ENCODE results near the gene SP110. TPM values are rescaled to one million over a fixed set of nuclear protein-coding genes. Genes with fewer than 3 reads are reported as not detected.

The SP110 gene
- total RNA-seq, 6 experiments from 2014 or later: 11.3 to 17.3 (median 14.1) TPM

GRCh38 chr2:230134496-230135129 is 85.2 kb downstream of the SP110 start:
- Mint-ChIP-seq H3K36me3 (ENCODE audit: low read depth) (no peaks in the 10 kb centered on the region), H3K27me3 (ENCODE audit: insufficient read depth) (peaks cover 2% of the 10 kb centered on the region; the same call in 1 of the 2 replicates), H3K4me3 (no peak overlapping the region), H3K4me1 (ENCODE audit: low read depth) (peaks cover 37% of the 10 kb centered on the region), H3K27ac (no peak overlapping the region), H3K9me3 (peaks cover 4% of the 10 kb centered on the region; the same call in 1 of the 2 replicates)
- DNase-seq: peak; percentile 79
- no peak for TF ChIP-seq CTCF (IDR thresholded peaks at IDR 0.05)

- Mint-ChIP-seq H3K27me3 (ENCODE audit: insufficient read depth) (peaks cover 4% of the 10 kb centered on the region; the same call in 1 of the 2 replicates), H3K4me1 (ENCODE audit: low read depth) (peaks cover 30% of the 10 kb centered on the region), H3K27ac (peak overlapping the region; percentile 97), H3K36me3 (ENCODE audit: low read depth) (no peaks in the 10 kb centered on the region), H3K9me3 (peaks cover 4% of the 10 kb centered on the region; the same call in 1 of the 2 replicates), H3K4me3 (peak overlapping the region; percentile 76)
- TF ChIP-seq CTCF (IDR thresholded peaks at IDR 0.05): no peak
- DNase-seq: no peak
These were observed 88.4 kb downstream of the SP110 start for GRCh38 chr2:230131366-230131765.

GRCh38 chr2:230130668-230131364 is 89.0 kb downstream of the SP110 start:
- peaks cover 4% of the 10 kb centered on the region; the same call in 1 of the 2 replicates for H3K9me3 Mint-ChIP-seq
- H3K27ac Mint-ChIP-seq: peak overlapping the region; percentile 97
- peaks cover 4% of the 10 kb centered on the region; the same call in 1 of the 2 replicates for H3K27me3 Mint-ChIP-seq (ENCODE audit: insufficient read depth)
- H3K36me3 Mint-ChIP-seq (ENCODE audit: low read depth): no peaks in the 10 kb centered on the region
- peaks cover 30% of the 10 kb centered on the region for H3K4me1 Mint-ChIP-seq (ENCODE audit: low read depth)
- peak; percentile 90 for DNase-seq
- H3K4me3 Mint-ChIP-seq: peak overlapping the region; percentile 76
- no peak for TF ChIP-seq CTCF (IDR thresholded peaks at IDR 0.05)

- peak overlapping the region; percentile 38; the same call in 1 of the 2 replicates for H3K27ac Mint-ChIP-seq
- TF ChIP-seq CTCF (IDR thresholded peaks at IDR 0.05): no peak
- H3K4me1 Mint-ChIP-seq (ENCODE audit: low read depth): peaks cover 39% of the 10 kb centered on the region
- H3K9me3 Mint-ChIP-seq: peaks cover 4% of the 10 kb centered on the region; the same call in 1 of the 2 replicates
- peaks cover 4% of the 10 kb centered on the region; the same call in 1 of the 2 replicates for H3K27me3 Mint-ChIP-seq (ENCODE audit: insufficient read depth)
- H3K4me3 Mint-ChIP-seq: peak overlapping the region; percentile 69
- no peak for DNase-seq
- no peaks in the 10 kb centered on the region for H3K36me3 Mint-ChIP-seq (ENCODE audit: low read depth)
These were observed 90.4 kb downstream of the SP110 start for GRCh38 chr2:230129343-230129742.

- H3K4me3 Mint-ChIP-seq: peak overlapping the region; percentile 69
- H3K9me3 Mint-ChIP-seq: peaks cover 4% of the 10 kb centered on the region; the same call in 1 of the 2 replicates
- no peak for TF ChIP-seq CTCF (IDR thresholded peaks at IDR 0.05)
- peak overlapping the region; percentile 38; the same call in 1 of the 2 replicates for H3K27ac Mint-ChIP-seq
- H3K27me3 Mint-ChIP-seq (ENCODE audit: insufficient read depth): peaks cover 4% of the 10 kb centered on the region; the same call in 1 of the 2 replicates
- no peaks in the 10 kb centered on the region for H3K36me3 Mint-ChIP-seq (ENCODE audit: low read depth)
- peaks cover 39% of the 10 kb centered on the region for H3K4me1 Mint-ChIP-seq (ENCODE audit: low read depth)
- DNase-seq: peak; percentile 49
These were observed 91.0 kb downstream of the SP110 start for GRCh38 chr2:230128623-230129342.
